Activated CD4-positive, CD25-positive, alpha-beta regulatory T cell treated with anti-CD3 and anti-CD28 coated beads, Interleukin-2, amount 50 U/mL, for 72 hours (primary cell): ENCODE measurements around the gene SPACA4.
A peak's percentile ranks its signal among the peaks of the same experiment; 100 is the strongest.
"Not testable (repeated sequence)": the region's sequence is repeated elsewhere in the genome, so short reads cannot be mapped to it uniquely, and the experiment has no call there.

ENCODE experiments used
- DNase-seq: peaks from one replicate; pipeline ENCODE4 v3.0.0; 2021

The SPACA4 gene

DNA sequence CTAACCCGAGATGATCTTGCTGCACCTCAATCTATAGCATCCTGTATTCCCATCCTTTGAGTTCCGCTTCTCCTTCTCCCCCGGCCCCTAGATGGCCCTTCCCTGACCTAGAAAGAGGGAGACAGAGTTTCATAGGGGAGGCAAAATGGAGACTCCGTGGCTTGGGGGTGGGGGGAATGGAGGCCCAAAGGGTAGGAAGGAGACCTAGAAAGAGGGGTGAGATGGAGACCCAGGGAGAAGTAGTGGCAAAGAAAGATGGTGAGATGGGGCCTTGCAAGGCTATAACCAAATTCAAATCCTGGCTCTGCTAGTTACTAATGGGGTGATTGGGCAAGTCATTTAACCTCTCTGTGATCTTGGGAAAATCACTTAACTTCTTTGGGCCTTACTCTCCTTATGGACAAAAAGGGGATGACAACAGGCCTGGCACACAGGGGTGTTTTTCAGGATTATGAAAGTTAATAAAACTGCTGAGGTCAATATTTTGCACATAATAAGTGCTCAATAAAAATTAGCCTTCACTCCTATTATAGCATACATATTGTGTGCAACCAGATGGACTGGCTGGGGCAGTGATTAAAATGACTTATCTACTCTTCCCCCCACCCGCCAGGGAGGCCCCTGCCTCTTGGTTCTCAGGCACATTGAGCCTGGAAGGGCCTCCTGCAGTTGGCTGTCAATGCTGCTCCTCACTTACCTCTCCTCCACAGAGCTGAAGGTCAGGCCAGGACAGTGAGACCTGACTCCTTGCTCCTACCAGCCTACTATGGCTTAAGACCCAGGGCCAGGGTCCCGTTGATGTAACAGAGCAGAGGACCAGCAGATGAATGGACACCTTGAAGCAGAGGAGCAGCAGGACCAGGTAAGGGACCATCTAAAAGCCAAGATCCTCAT lies 13.4 kb downstream of the SPACA4 start:
- DNase-seq: no peak

- no peak for DNase-seq
Measured at GRCh38 chr19:48623556-48624066, 17.1 kb downstream of the SPACA4 start.

GRCh38 chr19:48624067-48624594 lies 17.6 kb downstream of the SPACA4 start:
- peak; percentile 95 for DNase-seq

DNA sequence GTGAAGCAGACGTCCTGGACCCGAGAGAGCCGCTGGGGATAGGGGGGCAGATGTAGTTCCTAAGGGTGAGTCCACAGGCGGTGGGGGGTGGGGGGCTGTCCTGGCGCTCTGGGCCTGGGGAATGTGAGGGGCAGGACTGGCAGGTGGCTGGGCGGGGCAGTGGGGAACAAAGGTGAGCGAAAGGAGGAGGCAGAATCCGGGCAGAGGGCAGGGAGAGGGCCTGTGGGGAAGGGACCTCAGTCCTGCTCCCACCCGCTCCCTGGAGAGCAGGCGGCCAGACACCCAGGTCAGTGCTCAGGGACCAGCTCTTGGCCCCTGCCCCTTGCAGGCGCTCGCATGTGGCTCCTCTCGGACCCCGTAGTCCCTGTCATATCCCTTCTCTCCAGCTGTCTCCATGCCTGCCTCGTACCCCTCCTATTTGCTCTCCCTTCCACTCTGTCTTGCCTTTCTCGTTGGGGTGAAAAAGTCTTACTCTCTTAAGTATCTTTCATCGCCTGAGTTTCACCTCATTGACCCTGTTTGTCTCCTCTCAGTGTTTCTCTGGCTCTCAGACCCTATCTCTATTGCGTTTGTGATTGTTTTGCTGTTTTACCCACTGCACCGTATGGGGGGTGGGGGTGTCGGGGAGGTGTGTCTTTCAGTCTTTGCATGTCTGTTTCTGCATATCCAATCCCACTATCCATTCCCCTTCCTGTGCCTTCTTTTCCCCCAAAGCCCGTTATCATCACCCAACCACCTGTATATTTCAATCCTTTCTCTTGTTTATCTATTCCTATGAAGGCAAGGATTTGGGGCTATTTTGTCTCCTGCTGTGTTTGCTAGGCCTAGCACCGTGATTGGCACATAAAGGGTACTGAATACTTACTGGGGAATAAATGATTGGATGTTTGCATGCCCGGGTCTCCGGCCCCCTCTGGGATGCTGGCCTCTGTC lies 18.5 kb downstream of the SPACA4 start:
- no peak for DNase-seq

DNA sequence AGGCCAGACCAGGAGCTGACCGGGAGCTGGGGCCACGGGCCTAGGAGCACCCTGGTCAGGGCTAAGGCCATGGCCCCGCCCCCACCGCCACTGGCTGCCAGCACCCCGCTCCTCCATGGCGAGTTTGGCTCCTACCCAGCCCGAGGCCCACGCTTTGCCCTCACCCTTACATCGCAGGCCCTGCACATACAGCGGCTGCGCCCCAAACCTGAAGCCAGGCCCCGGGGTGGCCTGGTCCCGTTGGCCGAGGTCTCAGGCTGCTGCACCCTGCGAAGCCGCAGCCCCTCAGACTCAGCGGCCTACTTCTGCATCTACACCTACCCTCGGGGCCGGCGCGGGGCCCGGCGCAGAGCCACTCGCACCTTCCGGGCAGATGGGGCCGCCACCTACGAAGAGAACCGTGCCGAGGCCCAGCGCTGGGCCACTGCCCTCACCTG lies 19.4 kb downstream of the SPACA4 start:
- no peak for DNase-seq

DNA sequence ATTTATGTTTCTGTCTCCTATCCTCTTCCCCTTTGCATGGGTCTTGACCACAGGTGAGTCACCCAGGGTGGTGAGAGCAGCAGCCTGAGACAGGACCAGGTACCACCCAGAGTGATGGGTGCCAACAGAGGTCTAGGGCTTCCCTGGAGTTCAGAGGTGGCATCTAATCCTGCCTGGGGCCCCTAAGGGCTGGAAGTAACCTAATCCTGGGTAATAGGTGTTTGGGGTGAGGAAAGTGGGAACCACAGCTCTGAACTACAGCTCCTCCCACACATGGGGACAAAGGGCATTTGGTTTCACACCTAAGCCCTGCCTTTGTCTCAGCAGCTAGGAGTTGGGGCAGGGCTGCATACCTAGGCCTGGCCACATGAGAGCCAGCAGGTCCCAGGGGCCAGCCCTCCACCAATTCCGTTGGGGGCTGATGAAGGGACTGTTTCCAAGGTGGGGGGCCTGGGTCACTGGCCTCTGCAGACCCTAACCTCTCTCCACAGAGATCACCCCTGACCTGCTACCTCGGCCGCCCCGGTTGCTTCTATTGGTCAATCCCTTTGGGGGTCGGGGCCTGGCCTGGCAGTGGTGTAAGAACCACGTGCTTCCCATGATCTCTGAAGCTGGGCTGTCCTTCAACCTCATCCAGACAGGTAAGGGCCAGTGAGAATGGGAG lies 20.8 kb downstream of the SPACA4 start:
- DNase-seq: no peak

GRCh38 chr19:48627865-48628314 lies 21.3 kb downstream of the SPACA4 start:
- DNase-seq: no peak

DNA sequence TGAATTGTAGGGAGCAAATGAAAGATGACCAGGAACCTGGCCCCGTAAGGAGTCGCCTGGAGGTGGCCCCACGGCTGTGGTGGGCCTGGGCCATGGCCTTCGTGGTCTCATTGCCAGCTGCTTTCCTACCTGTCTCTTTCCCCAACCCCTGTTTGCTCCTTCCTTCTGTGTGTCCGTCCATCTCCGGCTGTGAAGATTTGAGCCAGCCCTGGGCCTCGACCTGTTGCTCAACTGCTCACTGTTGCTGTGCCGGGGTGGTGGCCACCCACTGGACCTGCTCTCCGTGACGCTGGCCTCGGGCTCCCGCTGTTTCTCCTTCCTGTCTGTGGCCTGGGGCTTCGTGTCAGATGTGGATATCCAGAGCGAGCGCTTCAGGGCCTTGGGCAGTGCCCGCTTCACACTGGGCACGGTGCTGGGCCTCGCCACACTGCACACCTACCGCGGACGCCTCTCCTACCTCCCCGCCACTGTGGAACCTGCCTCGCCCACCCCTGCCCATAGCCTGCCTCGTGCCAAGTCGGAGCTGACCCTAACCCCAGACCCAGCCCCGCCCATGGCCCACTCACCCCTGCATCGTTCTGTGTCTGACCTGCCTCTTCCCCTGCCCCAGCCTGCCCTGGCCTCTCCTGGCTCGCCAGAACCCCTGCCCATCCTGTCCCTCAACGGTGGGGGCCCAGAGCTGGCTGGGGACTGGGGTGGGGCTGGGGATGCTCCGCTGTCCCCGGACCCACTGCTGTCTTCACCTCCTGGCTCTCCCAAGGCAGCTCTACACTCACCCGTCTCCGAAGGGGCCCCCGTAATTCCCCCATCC lies 22.1 kb downstream of the SPACA4 start:
- no peak for DNase-seq

DNA sequence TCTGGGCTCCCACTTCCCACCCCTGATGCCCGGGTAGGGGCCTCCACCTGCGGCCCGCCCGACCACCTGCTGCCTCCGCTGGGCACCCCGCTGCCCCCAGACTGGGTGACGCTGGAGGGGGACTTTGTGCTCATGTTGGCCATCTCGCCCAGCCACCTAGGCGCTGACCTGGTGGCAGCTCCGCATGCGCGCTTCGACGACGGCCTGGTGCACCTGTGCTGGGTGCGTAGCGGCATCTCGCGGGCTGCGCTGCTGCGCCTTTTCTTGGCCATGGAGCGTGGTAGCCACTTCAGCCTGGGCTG lies 22.7 kb downstream of the SPACA4 start:
- no peak for DNase-seq

GRCh38 chr19:48629599-48630295 lies 23.2 kb downstream of the SPACA4 start:
- no peak for DNase-seq

DNA sequence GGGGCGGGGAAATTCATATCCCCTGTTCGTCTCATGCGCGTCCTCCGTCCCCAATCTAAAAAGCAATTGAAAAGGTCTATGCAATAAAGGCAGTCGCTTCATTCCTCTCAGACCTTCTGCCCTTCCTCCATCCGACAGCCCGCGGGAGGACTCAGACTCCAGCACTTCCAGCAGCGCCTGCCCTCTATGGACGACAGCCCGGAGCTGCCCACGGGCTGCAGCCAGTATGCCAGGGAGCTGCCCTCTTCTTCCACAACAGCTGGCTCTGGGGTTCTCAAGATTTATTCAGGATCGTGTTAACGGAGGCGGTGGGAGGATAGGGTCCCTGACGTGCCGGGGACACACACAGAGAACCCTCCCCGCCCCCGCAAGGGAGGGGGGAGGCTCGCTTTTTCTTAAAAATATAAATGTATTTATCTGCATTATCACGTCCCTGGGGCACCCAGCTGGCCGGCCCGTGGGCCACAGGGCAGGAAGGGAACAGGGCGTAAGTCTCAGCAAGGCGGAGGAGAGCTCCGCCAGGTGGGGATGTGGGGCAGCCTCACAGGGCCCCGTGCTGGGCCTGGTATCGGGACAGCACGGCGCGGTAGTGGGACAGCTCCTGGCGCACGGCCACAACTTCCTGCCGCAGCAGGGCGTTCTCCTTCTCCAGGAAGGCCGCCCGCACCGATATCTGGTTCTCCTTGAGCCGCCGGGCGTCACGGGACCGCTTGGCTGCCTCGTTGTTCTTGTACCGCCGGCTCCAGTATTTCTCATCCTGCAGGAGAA lies 23.9 kb downstream of the SPACA4 start:
- no peak for DNase-seq

DNA sequence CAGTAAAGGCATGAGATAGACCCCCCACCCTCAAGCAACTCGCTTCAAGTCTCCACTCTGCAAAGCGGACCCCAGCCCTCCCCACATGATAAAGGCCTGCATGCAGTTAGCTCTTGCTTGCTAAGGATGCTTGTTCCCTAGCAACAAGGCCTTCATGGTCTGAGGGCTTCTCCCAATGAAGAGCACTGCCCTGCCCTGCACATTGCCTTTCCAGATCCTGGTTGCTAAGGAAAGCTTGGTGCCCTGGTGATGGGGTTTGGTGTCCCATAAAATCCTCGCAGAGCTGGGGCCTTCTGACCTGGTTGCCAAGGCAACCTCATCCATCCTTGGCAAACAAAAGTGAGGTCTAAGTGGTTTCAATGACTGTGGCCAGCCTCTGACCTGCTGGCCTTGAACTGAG lies 24.7 kb downstream of the SPACA4 start:
- DNase-seq: no peak

DNA sequence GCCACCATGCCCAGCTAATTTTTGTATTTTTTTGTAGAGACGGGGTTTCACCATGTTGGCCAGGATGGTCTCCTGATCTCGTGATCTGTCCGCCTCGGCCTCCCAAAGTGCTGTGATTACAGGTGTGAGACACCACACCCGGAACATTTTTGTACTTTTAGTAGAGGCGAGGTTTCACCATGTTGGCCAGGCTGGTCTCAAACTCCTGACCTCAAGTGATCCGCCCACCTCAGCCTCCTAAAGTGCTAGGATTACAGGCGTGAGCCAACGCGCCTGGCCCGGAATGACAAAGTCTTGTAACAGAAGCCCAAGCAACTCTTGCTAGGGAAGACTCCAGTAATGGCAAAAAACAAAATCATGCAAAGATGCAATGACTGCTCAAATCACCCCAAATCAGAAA lies 25.7 kb downstream of the SPACA4 start:
- DNase-seq: not testable (repeated sequence)

GRCh38 chr19:48632692-48633147 lies 26.2 kb downstream of the SPACA4 start:
- DNase-seq: no peak

DNA sequence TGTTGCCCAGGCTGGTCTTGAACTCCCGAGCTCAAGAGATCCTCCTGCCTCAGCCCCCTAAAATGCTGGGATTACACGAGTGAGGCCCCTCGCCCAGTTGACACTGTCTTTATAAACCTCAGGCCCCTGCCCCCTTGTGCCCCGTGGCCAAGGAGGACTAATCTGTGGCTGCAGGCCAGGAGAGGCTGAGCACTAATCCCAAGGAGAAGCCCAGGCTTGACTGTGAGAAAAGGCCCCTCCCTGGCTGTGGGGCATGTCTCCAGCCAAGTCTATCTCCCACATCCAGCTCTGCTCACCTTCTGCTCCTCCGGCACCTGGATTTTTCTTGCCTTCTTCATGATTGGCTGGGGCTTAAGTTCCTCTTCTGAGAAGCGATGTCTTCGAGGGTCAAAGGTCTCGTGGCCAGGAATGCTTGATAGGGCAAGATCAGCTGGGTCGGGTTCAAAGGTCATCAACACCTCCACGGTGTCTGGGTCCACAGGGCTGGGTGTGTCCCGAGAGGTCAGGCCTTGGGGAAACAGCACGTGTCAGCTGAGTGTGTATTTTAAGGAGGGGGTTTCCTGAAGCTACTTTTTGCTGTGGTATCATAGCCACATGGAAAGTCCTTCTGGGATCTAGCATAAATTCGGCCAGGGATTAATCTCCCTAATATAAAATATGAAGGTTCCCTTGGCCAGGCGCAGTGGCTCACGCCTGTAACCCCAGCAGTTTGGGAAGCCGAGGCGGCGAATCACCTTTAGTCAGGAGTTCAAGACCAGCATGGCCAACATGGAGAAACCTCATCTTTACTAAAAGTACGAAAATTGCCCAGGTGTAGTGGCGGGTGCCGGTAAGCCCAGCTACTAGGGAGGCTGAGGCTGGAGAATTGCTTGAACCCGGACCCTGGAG lies 26.9 kb downstream of the SPACA4 start:
- no peak for DNase-seq

GRCh38 chr19:48634036-48634342 lies 27.4 kb downstream of the SPACA4 start:
- no peak for DNase-seq

GRCh38 chr19:48634424-48635262 lies 28.1 kb downstream of the SPACA4 start:
- DNase-seq: peak; percentile 91

GRCh38 chr19:48635263-48635965 lies 28.9 kb downstream of the SPACA4 start:
- peak; percentile 76 for DNase-seq
